Smooth muscle cell (in vitro differentiated cells): Measurements from ENCODE around the gene TFR2. TPM values are rescaled to one million over a fixed set of nuclear protein-coding genes. Genes with fewer than 3 reads are reported as not detected.

ENCODE experiments used
- DNase-seq: peaks from one replicate; lab custom pipeline; 2025; ENCODE audit not compliant: unreplicated experiment; lab: John Stamatoyannopoulos, UW
- H2AFZ ChIP-seq: fragments of 200-600 bp; sonication (generic); 2 replicates; pipeline ENCODE4 v1.6.0; 2016; ENCODE audit warnings: antibody characterized with exemption, low read depth, mild to moderate bottlenecking
- H3F3A ChIP-seq: fragments of 200-600 bp; sonication (generic); 2 replicates; pipeline ENCODE4 v1.6.0; 2017; ENCODE audit warnings: antibody characterized with exemption, low read depth
- H3K27ac ChIP-seq: fragments of 200-600 bp; sonication (generic); 2 replicates; pipeline ENCODE4 v1.5.1; 2016; ENCODE audit warnings: low read depth, mild to moderate bottlenecking
- H3K27me3 ChIP-seq: fragments of 200-600 bp; sonication (generic); 2 replicates; pipeline ENCODE4 v1.6.1; 2016; ENCODE audit warnings: low read depth, mild to moderate bottlenecking
- H3K36me3 ChIP-seq: fragments of 200-600 bp; sonication (generic); 2 replicates; pipeline ENCODE4 v1.5.1; 2016; ENCODE audit warnings: low read depth
- H3K4me1 ChIP-seq: fragments of 200-600 bp; sonication (generic); 2 replicates; pipeline ENCODE4 v1.5.1; 2016; ENCODE audit warnings: low read depth
- H3K4me2 ChIP-seq: fragments of 200-600 bp; sonication (generic); 2 replicates; pipeline ENCODE4 v1.6.0; 2016; ENCODE audit warnings: mild to moderate bottlenecking
- H3K4me3 ChIP-seq: fragments of 200-600 bp; sonication (generic); 2 replicates; pipeline ENCODE4 v1.5.1; 2016; ENCODE audit warnings: mild to moderate bottlenecking
- H3K79me2 ChIP-seq: fragments of 200-600 bp; sonication (generic); 2 replicates; pipeline ENCODE4 v1.6.0; 2016; ENCODE audit warnings: low read depth, mild to moderate bottlenecking
- H3K9ac ChIP-seq: fragments of 200-600 bp; sonication (generic); 2 replicates; pipeline ENCODE4 v1.6.0; 2016; ENCODE audit warnings: low read depth
- H3K9me3 ChIP-seq: fragments of 200-600 bp; sonication (generic); replicated peaks from 2 replicates; pipeline ENCODE4 v1.5.1; 2016; ENCODE audit warnings: low read depth
- H4K20me1 ChIP-seq: fragments of 200-600 bp; sonication (generic); 2 replicates; pipeline ENCODE4 v1.6.0; 2016; ENCODE audit warnings: low read depth
- CTCF ChIP-seq: fragments of 200-600 bp; sonication (generic); IDR thresholded peaks from 2 replicates; pipeline ENCODE4 v1.5.1; 2017; ENCODE audit warnings: borderline replicate concordance, mild to moderate bottlenecking, antibody characterized with exemption; ENCODE audit not compliant: insufficient read depth, poor library complexity, severe bottlenecking
- WGBS: methylation state at CpG from one replicate; pipeline ENCODE4 v1.1.7; 2016; ENCODE audit warnings: low lambda C conversion rate; 5-methylcytosine and 5-hydroxymethylcytosine counted together
- polyA plus RNA-seq: library from polyadenylated mRNA; unstranded; fragments of >200 nt; fragmentation: Nextera tagmentation; extraction: Ambion mirVana; gene quantifications from 2 replicates; pipeline ENCODE4 v1.2.1, GENCODE V29; 2016
- total RNA-seq: library from RNA; depleted of rRNA; stranded (reverse); fragments of >200 nt; gene quantifications from 2 replicates; pipeline ENCODE4 v1.2.3, GENCODE V29; 2014

The TFR2 gene
- total and polyA plus RNA-seq, 2 experiments from 2014 or later: 1.9 to 3.2 TPM

GRCh38 chr7:100674411-100675104 lies 33.2 kb upstream of the TFR2 start:
- H3K4me1 ChIP-seq: no peaks in the 10 kb centered on the region
- peak overlapping the region; percentile 82 for H3K9ac ChIP-seq
- WGBS: under 1% methylated on average over 41 of the region's 43 CpGs
- no peak for TF ChIP-seq CTCF
- peak overlapping the region; percentile 98 for H3K4me2 ChIP-seq
- H3K36me3 ChIP-seq: no peaks in the 10 kb centered on the region
- peaks cover 53% of the 10 kb centered on the region for H4K20me1 ChIP-seq
- H3F3A ChIP-seq: peaks cover 7% of the 10 kb centered on the region
- H2AFZ ChIP-seq: no peak overlapping the region
- peak overlapping the region; percentile 81 for H3K27ac ChIP-seq
- no peaks in the 10 kb centered on the region for H3K9me3 ChIP-seq
- peaks cover 32% of the 10 kb centered on the region for H3K79me2 ChIP-seq
- peak overlapping the region; percentile 78 for H3K4me3 ChIP-seq
- no peaks in the 10 kb centered on the region for H3K27me3 ChIP-seq
- no peak for DNase-seq

- peak overlapping the region; percentile 87 for H2AFZ ChIP-seq
- peak overlapping the region; percentile 82 for H3K9ac ChIP-seq
- TF ChIP-seq CTCF: no peak
- peaks cover 47% of the 10 kb centered on the region for H4K20me1 ChIP-seq
- H3K27ac ChIP-seq: peak overlapping the region; percentile 81
- H3K9me3 ChIP-seq: no peaks in the 10 kb centered on the region
- H3K4me2 ChIP-seq: peak overlapping the region; percentile 98
- 1% methylated on average over 19 of the region's 34 CpGs for WGBS
- H3K4me3 ChIP-seq: peak overlapping the region; percentile 78
- H3F3A ChIP-seq: peaks cover 7% of the 10 kb centered on the region
- DNase-seq: peak; percentile 57
- H3K4me1 ChIP-seq: no peaks in the 10 kb centered on the region
- peaks cover 32% of the 10 kb centered on the region for H3K79me2 ChIP-seq
- no peaks in the 10 kb centered on the region for H3K36me3 ChIP-seq
- H3K27me3 ChIP-seq: no peaks in the 10 kb centered on the region
Measured at GRCh38 chr7:100673942-100674410, 32.6 kb upstream of the TFR2 start.

- Histone ChIP-seq H3K27ac (peak within 1 kb of the TSS; percentile 81), H3F3A (peaks cover 7% of the 10 kb centered on the region), H3K27me3 (no peaks in the 10 kb centered on the region), H3K4me3 (peak within 1 kb of the TSS; percentile 78), H3K36me3 (no peaks in the 10 kb centered on the region), H3K79me2 (peaks cover 32% of the 10 kb centered on the region), H4K20me1 (peaks cover 42% of the 10 kb centered on the region), H3K9me3 (no peaks in the 10 kb centered on the region), H2AFZ (peak within 1 kb of the TSS; percentile 87), H3K4me2 (peak within 1 kb of the TSS; percentile 98), H3K4me1 (no peaks in the 10 kb centered on the region), H3K9ac (peak within 1 kb of the TSS; percentile 82)
- WGBS: under 1% methylated on average over 36 of the region's 65 CpGs
- no peak for TF ChIP-seq CTCF
- peak; percentile 97 for DNase-seq
Measured at GRCh38 chr7:100673302-100673941, 32.1 kb upstream of the TFR2 start, which contains the start of gene GNB2. GNB2 (plus strand) TSS chr7:100673740; CDS start chr7:100676266, 2,526 bp downstream.
